HG02623 (cell line): ENCODE data around the gene SCAMP4.

Source experiments
- ATAC-seq: cut with Tn5 transposase; IDR thresholded peaks from one replicate; pipeline ENCODE4 v1.9.1; 2021; ENCODE audit warnings: moderate library complexity; ENCODE audit not compliant: unreplicated experiment

The SCAMP4 gene

DNA sequence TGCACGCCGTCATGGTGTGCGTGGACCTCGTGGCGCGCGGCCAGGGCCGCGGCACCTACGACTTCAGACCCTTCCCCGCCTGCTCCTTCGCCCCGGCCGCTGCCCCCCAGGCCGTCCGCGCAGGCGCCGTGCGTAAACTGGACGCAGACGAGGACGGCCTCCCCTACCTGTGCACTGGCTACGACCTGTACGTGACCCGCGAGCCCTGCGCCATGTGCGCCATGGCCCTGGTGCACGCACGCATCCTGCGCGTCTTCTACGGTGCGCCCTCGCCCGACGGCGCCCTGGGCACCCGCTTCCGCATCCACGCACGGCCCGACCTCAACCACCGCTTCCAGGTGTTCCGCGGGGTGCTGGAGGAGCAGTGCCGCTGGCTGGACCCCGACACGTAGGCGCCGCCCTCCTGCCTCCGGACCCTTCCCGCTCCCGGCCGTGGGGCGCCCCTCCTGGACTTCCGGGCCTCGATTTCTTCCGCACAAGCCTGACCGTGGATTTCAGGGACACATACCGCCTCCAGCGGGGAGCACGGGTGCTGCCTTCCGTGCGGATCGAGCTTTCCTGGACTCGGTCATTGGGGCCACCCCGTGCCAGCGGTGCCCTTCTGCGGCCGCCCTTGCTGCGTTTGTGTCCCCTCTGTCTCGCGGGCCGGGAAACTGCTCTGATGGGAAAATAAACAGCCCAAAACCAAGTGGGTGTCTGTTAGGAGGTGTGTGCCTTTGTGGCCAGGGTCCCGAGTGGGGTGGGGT lies 7.7 kb downstream of the SCAMP4 start:
- ATAC-seq = no peak

DNA sequence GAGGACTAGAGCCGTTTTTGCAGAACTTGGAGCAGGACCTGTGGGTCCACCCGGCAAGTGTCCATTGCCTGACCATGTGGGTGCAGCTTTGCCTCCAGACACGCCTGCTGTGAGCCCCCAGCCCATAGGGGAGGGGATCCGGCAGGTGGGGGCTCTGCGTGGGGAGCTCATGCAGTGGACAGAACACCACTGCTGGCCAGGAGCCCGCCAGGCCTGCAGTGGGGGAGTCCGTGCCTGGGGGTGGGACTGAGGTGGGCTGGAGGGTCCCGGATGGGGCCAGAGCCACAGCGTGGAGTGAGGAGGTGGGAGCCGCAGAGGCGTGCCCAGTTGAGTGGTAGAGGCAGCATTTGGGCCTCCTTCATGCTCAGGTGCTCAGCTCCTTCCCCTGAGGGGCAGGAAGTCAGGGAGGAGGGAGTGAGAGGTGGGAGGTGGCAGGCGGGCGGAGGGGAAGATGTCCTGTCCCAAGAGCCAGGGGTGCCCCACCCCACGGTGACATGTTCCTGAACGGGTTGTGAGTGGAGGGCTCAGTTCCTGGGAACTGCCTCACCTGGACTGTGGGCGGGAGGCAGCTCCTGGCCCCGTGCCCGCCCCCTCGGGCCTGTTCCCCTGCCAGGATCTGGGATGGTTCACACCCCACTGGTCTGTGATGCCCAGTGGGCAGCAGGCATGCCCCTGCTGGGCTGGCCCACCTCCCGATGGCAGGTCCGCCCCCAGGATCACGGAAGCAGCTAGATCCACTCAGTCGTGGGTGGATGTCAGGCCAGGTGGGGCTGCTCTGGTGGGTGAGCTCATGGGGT lies 8.8 kb downstream of the SCAMP4 start:
- no peak for ATAC-seq

DNA sequence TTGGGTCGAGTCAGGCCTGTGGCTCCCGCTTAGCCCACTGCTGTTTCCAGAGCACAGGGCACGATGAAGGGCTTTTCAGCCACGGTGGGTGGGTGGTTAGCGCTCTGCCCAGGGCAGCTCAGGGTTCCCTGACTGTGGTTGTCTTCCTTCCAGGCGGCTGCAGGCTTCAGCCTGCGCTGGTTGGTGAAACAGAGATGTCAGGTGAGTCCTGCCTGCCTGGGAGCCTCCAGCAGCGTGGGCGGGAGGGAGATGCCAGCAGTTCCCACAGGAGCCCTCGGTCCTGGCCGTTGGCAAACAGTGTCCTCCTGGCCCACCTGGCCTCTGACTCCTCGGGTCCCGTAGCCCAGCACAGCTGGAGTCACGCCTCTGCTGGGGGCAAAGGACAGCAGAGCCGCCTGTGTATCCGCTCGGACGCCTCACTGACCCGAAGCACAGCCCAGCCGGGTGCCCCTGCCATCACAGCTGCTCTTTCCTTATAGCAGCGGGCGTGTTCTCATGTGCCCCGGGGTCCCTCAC lies 9.7 kb downstream of the SCAMP4 start:
- ATAC-seq = no peak

DNA sequence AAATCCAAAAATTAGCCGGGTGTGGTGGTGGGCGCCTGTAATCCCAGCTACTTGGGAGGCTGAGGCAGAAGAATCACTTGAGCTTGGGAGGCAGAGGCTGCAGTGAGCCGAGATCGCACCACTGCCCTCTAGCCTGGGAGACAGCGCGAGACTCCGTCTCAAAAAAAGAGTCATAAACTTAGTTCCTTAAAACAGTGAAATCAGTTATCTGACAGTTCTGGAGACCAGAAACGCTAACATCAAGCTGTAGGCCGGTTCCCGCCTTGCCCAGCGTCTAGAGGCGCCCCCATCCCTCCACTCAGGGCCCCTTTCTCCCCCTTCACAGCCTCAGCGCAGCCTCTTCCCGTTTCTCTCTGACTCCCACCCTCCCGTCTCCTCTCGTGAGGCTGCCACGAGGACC lies 11.9 kb downstream of the SCAMP4 start:
- no peak for ATAC-seq

DNA sequence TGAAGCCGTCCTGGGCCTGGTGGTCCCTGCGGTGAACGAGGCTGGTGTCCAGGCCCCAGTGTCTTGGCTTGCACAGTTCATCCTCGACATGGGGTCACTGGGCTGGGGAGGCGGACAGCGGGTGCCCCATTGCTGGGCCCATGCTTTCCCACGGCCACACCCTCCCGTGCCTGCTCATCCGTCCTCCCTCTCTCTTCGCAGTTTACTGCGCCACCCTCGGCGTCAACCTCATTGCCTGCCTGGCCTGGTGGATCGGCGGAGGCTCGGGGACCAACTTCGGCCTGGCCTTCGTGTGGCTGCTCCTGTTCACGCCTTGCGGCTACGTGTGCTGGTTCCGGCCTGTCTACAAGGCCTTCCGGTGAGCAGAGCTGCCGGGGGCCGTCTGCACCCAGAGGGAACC lies 12.7 kb downstream of the SCAMP4 start:
- no peak for ATAC-seq

DNA sequence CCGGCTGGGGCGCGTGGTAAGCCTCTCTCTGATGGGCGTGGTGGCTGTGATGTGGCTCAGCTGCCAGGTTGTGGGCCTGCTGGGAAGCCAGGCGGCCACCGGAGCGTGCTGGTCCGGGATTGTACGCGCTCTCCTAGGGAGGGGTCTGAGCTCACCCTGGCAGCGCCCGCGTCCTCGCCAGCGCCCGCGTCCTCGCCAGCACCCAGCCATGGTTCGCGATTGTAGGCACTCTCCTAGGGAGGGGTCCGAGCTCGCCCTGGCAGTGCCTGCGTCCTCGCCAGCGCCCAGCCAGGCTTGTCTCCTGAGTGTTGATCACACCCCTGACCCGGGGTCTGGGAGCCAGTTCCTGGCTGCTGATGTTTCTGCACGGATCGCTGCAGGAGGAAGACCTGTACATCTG lies 13.8 kb downstream of the SCAMP4 start:
- no peak for ATAC-seq

DNA sequence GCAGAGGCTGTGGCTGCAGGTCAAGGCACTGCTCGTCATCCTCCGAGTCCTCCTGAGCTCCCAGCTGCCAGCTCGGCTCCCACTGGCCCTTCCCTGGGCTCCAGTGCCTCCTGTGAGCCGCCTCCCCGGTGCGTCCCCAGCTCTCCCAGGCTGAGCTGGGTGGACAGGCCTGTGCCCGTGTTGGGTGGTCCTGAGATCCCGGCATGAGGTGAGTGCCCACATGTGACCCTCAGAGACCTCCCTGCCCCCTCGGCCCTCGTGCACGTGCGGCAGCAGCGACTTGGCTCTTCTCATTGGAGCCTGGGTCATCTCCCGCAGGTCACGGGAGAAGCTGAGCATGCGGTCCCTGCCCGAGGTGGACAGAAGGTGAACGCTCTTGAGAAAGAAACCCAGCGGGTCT lies 15.4 kb downstream of the SCAMP4 start:
- ATAC-seq = no peak

DNA sequence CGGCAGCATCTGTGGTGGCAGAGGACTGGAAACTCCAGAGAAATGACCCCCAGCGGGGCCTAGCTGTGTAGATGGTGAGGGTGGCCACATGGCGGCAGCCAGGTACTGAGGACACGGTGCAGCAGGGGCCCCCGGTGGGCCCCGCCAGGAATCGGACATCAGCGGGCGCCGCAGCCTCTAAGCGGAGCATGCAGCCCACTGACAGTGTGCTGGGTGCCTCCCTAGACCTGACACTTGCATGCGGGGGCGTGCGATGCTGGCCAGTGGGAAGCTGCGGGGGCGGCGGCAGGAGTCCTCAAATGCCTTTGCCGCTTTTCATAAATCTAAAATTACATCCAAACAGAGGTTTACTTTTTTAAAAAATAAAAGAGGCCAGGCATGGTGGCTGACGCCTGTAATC lies 16.1 kb downstream of the SCAMP4 start:
- ATAC-seq = no peak

DNA sequence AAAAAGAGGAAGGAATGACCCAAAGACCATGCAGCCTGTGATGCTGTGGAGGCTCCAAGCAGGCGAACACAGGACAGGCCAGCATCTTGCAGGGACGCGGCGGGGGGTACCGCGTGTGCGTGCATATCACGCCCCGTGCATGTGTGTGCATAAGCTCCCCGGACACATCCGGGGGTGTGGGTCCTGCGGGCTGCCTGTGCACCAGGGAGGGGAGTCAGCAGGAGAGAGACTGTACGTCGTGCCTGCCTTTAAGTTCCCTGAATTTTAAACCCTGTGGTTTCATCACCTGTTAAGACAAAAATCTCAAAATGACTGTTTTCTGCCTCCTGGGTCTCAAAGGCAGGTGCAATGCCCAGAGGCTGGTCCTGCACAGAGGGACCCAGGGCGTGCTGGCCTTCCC lies 16.6 kb downstream of the SCAMP4 start:
- ATAC-seq = no peak

DNA sequence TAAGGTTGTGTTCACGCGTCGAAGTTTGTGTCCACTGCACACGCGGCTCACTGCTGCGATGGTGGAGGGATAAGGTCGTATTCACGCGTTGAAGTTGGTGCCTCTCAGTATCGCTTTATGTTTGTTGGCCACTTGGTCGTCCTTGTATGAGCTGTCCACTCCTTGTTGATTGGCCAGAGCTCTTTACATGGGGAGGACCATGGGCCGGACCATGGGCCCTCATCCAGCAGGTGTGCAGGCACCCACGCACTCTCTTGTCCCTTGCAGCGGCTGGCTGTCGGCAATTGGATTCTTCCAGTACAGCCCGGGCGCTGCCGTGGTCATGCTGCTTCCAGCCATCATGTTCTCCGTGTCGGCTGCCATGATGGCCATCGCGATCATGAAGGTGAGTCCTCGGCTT lies 17.6 kb downstream of the SCAMP4 start:
- no peak for ATAC-seq

DNA sequence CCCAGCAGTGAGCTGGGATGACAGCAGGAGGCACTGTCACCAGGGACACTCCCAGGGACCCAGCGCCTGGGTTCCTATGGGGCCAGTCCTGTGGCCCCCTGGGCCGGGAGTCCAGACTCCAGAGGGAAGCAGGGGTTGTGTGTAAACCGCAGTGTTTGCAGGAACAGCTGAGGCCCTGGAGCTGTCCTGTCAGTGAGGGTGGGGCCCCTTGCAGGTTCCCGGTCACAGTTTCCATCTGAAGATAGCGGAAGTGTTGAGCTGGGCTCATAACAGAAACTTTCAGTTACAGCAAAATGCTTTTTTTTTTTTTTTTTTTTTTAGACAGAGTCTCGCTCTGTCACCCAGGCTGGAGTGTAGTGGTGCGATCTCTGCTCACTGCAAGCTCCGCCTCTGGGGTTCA lies 18.1 kb downstream of the SCAMP4 start:
- ATAC-seq = no peak

DNA sequence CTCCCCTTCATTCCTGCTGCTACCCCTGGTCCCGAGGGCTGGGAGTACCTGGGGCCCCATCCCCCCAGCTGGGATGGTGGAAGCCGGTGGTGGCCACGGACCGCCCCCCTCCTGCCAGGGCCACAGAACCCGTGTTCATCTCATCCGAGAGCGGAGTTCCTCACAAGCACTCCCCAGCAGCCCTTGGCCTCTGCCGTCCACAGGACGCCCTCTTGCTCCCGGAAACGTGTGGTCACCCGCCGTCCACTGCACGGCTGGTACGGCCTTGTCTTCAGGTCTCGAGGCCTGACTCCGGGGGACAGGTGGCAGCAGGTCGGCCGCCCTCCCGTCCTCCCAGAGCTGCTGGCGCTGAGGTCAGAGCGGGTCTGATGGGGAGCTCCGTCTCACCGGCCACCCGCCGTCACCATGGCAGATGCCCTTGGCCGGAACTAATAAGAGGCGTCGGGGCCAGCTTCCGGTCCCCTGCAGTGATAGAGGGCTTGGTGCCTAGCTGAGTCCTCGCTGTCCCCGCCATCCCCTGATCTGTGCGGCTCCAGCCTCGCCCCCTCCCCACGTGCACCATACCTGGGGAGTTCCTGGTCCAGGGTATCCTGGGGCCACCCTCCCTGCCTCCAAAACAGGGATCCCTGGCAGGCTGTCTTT lies 19.2 kb downstream of the SCAMP4 start:
- ATAC-seq = no peak

DNA sequence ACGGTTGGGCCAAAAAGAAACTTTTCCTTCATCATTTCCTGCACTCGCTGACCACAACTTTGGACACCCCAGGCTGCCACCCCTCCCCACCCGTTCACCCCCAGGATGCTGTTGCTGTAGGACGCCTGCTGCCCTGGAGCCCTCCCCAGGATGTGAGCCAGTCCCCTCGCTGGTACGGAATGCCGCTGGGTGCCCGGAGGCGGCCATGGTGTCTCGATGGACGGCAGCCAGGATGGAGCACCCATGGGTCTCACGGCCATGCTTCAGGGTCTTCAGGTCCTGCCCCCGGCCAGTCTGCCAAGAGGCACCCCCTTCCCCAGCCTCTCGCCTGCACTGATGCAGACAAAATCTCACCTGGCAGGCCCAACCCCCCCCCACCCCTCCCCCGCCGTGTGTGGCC lies 20.3 kb downstream of the SCAMP4 start:
- no peak for ATAC-seq

DNA sequence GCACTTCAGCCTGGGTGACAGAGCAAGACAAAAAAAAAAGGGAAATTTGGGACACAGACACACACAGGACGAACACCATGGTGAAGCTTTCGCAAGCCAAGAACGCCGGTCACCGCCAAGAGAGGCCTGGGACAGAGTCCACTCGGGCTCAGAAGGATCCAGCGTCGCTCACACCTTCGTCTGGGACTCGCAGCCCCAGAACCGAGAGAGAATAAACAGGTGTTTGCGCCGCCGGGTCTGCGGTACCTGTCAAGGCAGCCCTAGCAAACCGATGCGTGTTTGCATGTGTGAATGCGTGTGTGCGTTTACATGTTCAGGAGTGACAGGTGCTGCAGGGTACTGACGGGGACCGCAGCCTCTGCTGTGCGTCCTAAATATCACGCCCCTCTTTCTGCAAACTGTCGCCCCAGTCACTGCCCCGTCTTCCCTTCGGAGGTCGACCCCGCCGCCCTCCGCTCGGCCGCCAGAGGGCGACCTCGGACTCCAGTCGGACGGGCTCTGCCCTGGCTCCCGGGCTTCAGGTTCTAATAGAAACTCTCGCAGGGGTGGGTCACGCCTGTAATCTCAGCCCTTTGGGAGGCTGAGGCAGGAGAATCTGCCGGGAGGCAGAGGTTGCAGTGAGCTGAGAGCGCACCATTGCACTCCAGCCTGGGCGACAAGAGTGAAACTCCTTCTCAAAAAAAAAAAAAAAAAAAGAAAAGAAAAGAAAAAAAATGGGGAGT lies 24.0 kb downstream of the SCAMP4 start:
- ATAC-seq = no peak

DNA sequence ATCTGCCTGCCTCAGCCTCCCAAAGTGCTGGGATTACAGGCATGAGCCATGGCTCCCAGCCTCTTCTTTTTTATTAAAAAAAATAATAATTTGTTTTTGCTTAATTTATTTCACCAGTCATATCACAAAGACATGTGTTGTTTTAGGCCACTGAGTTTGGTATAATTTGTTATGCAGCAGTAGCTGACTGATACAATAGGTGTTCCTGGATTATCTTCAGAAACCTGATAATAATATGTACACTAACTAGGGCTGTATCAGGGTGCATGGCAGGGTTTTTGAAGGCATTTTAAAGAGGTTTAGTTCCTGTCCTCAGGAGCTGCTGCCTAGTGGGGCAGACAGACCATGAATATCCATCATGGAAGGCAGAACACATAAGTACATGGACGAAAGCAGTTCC lies 26.2 kb downstream of the SCAMP4 start:
- ATAC-seq = no peak

DNA sequence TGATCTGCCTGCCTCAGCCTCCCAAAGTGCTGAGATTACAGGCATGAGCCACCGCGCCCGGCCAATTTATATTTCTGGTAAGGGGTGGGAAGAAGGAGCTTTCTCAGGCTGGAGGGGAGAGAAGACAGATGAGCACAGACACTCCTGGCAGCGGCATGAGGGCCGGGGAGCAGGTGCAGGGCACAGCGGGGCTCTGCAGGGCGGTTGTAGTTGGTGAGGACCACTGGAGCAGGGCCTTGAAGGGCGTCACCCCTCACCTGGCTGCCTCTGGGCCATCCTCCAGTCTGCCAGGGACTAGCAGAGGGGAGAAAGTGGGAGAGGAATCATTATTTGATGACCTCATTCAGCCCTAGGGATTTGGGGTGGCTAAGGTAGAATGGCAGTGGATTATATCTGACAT lies 27.2 kb downstream of the SCAMP4 start:
- ATAC-seq = no peak

DNA sequence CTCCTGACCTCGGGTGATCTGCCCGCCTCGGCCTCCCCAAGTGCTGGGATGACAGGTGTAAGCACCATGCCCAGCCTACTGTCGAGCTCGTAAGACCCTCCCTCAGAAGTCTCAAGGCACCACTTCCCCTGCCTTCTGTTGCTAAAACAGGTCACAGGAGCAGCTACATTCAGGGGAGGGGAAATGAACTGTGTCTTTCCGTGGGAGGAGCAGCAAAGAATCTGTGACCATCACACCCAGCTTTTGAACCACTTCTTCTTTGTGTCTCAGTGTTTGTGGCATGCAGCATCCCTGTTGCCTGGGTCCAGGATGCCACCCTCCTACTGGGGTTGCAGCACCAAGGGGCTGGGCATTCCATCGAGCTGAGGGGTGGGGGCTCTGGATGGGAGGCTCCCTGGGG lies 28.0 kb downstream of the SCAMP4 start:
- ATAC-seq = no peak

DNA sequence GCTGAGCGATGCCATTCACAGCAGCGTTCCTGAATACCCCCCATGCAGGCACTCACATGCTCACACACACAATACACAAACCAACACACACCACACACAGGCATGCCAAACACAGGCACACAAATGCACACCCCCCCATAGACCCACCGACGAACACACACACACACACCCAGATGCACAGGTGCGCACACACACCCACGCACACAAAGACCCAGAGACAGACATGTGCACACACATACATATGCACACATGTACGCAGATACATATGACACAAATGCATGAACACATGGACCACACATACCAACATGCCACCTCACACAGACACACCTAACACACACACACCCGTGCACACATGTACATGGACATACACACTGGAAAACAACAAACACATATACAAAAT lies 28.7 kb downstream of the SCAMP4 start:
- ATAC-seq = no peak

DNA sequence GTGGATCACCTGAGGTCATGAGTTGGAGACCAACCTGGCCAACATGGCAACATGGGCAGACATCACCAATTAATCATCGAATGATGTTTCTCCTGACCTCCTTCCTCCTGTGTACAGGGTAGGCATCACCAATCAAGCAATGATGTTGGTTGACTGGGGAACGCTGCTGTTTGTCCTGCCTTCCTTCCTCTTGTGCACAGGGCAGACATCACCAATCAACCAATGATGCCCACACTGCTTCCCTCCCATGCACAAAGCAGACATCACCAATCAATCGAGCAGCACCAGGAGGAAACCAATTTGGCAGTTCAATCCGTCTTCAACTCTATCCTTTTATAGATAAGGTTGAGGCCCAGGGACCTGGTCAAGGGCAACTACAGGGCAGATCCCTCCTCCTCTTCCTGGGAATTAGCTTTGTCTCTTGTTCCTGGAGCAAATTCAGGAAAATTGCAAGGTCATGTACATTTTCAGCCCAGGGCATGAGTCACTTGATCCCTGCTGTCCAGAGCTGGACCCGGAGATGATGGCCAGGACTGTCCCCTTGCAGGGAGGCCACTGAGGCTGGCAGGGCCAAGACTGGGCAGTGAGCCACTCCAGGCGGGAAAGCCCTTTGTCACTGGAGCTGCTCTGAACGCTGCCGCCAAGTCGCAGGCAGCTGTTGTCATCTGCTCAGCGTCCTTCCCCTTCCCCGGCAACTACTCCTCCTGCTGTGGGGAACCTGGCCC lies 30.4 kb downstream of the SCAMP4 start:
- no peak for ATAC-seq

DNA sequence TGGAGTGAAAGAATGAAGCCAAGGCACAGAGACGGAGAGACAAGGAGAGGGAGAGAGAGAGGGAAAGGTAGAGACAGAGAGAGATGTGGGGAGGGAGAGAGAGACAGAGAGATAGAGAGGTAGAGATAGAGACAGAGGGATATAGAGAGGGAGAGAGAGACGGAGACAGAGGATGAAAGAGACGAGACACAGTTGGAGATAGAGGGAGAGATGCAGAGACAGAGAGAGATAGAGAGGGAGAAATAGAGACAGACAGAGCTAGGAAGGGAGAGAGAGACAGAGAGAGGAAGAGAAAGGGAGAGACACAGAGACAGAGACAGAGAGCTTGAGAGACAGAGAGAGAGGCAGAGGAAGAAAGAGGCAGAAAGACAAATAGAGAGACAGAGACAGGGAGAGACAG lies 31.2 kb downstream of the SCAMP4 start:
- no peak for ATAC-seq
